ENCODE results near the gene GALNT9.

GALNT9 gene

GRCh38 chr12:132236129-132236929, 93.1 kb downstream of the GALNT9 start:
- no peak for TF ChIP-seq CTCF (conservative IDR thresholded peaks at IDR 0.05; ENCODE audit: control insufficient read depth, insufficient read depth, low read depth, low read length)
- DNase-seq (ENCODE audit: low read depth) = no peak
- no peak overlapping the region for H3K4me3 ChIP-seq (ENCODE audit: control insufficient read depth, low read depth, low read length)

DNA sequence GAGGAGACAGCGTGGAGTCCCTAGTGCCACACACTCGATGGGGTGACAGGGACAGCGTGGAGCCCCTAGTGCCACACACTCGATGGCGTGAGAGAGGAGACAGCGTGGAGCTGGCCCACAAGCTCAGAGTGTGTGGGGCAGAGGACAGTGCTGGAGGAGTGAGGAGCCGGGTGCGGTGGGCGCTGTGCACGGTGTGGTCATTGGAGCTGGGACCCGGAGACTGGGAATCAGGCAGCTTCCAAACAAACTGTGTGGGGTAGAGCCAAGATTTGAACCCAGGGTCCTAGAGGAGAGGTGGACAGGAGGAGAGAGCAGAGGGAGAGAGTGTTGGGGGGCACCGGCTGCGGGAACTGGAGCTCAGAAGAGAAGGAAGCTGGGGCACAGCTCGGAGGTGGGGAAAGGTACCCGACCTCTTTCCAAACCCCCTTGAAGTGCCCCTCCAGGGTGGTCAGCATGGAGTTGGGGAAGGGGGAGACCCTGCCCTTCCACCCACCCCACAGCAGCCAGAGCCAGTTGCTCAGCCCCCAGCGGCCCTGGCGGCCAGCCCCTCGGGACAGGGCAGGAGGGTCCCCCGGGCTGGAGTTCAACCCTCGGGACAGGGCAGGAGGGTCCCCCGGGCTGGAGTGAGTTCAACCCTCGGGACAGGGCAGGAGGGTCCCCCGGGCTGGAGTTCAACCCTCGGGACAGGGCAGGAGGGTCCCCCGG, 94.1 kb downstream of the GALNT9 start:
- no peak overlapping the region for H3K4me3 ChIP-seq (ENCODE audit: control insufficient read depth, low read depth, low read length)
- DNase-seq (ENCODE audit: low read depth) = no peak
- no peak for TF ChIP-seq CTCF (conservative IDR thresholded peaks at IDR 0.05; ENCODE audit: control insufficient read depth, insufficient read depth, low read depth, low read length)

DNA sequence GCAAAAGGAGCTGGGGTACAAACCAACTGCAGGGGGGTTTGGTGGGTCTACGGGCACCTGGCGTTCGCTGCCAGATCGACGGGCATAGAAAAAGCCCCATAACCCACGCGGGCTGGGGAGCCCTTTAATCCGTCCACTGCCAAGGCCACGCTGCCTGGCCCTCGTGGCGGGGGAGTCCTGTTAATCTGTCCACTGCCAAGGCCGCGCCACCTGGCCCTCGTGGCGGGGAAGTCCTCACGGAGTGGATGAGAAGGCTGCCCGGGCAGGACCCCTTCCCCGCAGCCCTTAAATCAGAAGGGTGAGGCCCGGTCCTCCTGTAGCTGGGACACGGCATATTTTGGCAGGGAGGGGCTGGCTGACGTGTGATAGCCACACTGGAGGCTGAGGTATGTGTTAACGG, 99.0 kb downstream of the GALNT9 start:
- no peak for DNase-seq (ENCODE audit: low read depth)
- no peak for TF ChIP-seq CTCF (conservative IDR thresholded peaks at IDR 0.05; ENCODE audit: control insufficient read depth, insufficient read depth, low read depth, low read length)
- H3K4me3 ChIP-seq (ENCODE audit: control insufficient read depth, low read depth, low read length) = no peak overlapping the region

DNA sequence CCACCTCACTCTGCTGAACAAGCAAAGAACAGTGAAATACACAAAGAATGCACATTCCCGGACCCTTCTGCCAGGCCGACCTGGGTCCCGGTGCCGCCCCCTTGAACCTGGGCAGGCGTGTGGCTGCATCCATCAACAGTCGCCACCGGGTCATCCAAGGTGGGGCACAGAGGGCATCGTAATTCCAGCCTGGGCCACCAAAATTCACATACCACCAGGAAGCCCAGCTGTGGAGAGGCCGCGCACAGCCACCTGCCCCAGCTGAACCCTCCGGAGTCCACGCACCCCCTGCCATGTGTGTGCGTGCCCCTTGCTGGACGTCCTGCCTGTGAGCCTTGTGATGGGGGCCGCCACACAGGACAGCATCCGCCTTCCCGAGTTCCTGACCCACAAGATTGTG, 99.5 kb downstream of the GALNT9 start:
- DNase-seq (ENCODE audit: low read depth) = no peak
- no peak overlapping the region for H3K4me3 ChIP-seq (ENCODE audit: control insufficient read depth, low read depth, low read length)
- TF ChIP-seq CTCF (conservative IDR thresholded peaks at IDR 0.05; ENCODE audit: control insufficient read depth, insufficient read depth, low read depth, low read length) = no peak

GRCh38 chr12:132229193-132229760, 100.1 kb downstream of the GALNT9 start:
- no peak for TF ChIP-seq CTCF (conservative IDR thresholded peaks at IDR 0.05; ENCODE audit: control insufficient read depth, insufficient read depth, low read depth, low read length)
- no peak overlapping the region for H3K4me3 ChIP-seq (ENCODE audit: control insufficient read depth, low read depth, low read length)
- no peak for DNase-seq (ENCODE audit: low read depth)

- no peak for DNase-seq (ENCODE audit: low read depth)
- no peak for TF ChIP-seq CTCF (conservative IDR thresholded peaks at IDR 0.05; ENCODE audit: control insufficient read depth, insufficient read depth, low read depth, low read length)
- H3K4me3 ChIP-seq (ENCODE audit: control insufficient read depth, low read depth, low read length) = no peak overlapping the region
Measured at GRCh38 chr12:132228476-132229192, 100.8 kb downstream of the GALNT9 start.

Measured in fibroblast of mammary gland (primary cell).